Embryonic facial prominence (tissue), 1 donor: ENCODE measurements around the gene BFSP2.
"Not testable (repeated sequence)": the region's sequence is repeated elsewhere in the genome, so short reads cannot be mapped to it uniquely, and the experiment has no call there.

Source experiments
- DNase-seq: peaks from one replicate; pipeline ENCODE4 v3.0.0-alpha.2; 2016; ENCODE audit errors: extremely low spot score

BFSP2 gene

DNA sequence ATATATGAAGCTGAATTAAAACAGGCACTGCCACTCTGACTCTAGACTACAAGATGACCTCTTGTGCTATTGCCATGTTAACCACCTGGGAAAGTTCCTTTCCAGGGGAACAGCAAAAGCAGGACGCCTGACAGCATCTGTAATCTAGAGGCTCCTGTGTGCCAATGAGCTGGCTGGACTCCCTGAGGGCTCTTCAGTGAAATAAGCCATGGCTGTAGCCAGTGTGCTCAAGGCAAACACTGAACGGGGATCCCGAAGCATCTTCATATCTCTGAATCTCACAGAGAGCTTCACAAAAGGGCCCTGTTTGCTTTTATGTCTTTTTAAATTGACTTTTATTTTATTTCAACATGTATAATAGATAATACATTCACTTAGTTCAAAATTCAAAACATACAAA lies 57.2 kb downstream of the BFSP2 start:
- no peak for DNase-seq

DNA sequence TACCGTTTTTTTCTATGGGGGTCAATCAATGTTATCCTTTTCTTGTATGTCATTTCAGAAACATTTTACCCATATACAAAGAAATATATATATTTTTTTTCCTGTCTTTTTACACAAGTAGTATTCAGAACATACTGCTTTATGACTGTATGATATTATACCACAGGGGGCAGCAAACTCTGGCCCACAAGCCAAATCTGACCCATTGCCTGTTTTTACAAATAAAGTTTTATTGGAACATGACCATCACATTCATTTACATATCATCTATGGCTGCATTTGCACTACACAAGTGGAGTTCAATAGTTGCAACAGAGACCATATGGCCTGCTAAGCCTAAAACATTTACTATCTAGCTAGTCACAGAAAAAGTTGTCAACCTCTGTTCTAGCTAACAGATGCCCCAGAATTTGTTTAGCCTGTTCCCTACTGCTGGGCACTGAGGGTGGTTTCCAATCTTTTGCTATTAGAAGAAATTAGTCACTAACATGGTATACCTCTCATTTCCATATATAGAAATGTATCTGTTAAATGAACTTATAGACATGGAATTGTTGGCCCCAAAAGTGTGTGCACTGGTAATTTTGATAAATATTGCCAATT lies 57.7 kb downstream of the BFSP2 start:
- no peak for DNase-seq

- no peak for DNase-seq
Measured at GRCh38 chr3:133459400-133459799, 59.5 kb downstream of the BFSP2 start.

GRCh38 chr3:133460809-133461208 lies 61.0 kb downstream of the BFSP2 start:
- DNase-seq, result no peak

DNA sequence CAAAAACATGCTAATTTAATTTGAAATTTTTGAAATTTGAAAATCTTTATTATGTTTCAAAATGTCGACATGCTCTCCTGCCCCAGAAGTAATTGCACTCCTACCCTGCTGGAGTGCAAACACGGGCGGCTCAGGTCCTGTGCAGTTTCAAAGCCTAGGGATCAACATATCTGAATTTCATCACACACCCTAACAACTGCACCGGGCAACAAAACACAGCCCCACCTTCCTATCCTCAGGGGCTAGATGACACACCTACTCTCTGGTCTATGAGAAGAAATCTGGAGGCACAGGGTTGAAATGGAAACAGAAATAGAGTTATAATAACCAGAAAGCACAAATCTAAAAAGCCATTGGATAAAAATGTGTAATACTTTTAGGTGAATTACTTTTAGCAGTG lies 61.4 kb downstream of the BFSP2 start:
- no peak for DNase-seq

DNA sequence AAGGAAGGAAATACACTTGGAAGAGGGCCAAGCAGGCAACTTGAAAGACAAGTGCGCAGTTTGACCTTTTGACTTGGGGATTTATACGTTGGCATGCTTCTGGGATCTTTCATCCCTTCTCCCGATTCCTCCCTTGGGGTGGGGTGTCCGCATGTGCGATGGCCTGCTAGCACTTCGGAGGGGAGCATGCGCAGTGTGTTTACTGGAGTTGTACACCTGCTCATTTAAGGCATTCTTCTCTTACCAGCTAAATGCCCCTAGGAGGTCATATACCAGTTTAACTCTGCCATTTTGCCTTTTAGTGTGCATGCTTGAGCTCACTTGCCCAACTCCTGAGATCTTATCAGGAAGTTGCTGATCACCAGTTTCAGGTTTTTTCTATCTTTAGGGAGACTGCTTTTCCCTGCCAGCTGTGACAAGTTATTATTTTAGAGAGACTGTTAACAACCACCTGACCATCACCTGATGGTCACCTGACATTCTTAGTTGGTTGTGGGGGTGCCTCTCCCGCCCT lies 63.5 kb downstream of the BFSP2 start:
- DNase-seq, result no peak

GRCh38 chr3:133464573-133464972 lies 64.7 kb downstream of the BFSP2 start:
- DNase-seq, result no peak

DNA sequence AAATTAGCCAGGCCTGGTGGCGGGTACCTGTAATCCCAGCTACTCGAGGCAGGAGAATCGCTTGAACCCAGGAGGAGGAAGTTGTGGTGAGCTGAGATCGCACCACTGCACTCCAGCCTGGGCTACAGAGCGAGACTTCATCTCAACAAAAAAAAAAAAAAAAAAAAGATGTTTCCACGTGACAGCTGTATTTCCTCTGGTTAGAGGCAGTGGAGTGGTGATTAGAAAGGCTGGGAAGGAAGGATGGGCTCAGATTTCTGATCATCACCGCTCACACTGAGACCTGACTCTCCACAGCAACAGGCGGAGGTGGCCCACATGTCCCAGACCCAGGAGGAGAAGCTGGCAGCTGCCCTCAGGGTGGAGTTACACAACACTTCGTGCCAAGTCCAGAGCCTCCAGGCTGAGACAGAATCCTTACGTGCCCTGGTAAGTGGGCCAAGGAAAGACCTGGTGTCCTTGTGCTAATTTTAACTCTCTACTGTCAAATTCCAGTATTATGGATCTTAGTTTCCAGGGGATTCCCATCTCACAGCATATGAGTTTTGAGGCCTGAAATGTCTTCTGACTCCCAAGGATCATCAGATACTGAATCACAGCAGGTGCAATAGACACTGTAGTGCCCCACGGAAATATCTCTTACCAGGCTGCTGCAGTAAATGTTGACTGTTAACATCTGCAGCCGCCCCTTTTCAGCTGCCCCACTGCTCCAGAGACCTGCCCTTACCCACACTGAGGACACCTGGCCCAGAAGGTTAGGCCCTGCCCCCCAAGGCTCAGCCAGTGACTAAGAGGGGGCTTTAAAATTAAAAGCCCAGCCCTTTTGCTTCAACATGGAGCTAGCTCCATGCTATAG lies 66.9 kb downstream of the BFSP2 start:
- no peak for DNase-seq

DNA sequence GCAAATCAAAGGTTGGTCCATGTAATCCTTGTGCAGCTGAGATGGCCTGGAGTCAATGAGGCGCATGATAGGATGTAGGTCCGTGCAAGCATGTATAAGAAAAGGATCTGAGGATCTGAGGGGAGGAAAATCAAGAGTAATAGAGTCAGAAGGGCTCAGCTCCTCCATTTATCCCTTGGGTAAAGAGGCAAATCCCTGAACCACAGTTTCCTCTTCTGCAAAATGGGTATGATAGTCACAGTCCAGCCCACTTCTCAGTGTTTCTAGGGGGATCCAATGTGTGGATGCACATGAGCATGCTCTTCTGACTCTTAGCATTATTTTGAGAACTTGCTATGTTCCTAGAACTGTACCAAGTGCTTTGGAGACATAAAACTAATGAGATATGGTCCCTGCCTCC lies 67.9 kb downstream of the BFSP2 start:
- DNase-seq, result no peak

DNA sequence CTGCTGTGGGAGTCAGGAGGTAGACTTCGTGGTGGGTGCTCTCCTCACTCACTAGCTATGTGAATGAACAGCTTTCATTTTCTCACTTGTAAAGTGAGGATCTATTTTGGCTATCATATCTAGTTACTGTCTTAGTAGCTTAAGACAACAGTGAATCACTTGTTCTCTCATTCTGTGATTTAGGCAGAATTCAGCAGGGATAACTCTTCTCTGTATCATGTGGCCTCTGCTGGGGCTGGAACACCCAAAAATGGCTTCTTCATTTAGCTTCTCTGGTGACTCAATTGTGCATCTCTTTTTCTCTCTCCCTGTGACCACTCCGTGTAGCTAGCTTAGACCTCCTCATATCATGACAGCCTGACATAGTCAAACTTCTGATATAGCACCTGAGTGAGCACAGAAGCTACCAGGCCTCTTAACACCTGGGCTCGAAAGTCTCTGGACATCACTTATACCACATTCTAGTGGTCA lies 68.4 kb downstream of the BFSP2 start:
- DNase-seq, result no peak

GRCh38 chr3:133469140-133469731 lies 69.4 kb downstream of the BFSP2 start:
- no peak for DNase-seq

DNA sequence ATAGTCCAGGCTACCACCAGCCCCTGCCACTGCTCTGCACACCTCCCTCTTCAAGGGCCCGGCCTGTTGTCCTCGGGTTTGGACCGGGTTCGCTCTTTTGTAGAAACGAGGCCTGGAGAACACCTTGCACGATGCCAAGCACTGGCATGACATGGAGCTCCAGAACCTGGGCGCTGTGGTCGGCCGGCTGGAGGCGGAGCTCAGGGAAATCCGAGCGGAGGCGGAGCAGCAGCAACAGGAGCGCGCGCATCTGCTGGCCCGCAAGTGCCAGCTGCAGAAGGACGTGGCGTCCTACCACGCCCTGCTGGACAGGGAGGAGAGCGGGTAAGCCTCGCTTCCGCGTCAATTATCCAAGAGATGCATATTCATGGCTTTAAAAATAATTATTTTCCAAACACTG lies 72.4 kb downstream of the BFSP2 start:
- DNase-seq, result no peak

DNA sequence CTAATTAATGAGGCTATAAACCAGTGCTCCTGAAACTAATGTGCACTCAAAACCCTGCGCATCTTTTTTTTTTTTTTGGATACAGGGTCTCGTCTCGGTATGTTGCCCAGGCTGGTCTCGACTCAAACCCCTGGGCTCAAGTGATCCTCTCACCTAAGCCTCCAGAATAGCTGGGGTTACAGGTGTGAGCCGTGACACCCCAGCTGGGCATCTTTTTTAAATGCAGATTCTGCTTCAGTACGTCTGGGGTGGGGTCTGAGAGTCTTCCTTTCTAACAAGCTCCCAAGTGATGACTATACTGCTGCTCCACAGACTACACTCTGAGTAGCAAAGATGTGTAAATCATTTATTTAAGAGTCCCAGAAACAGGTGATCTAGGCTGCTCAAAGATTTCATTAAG lies 73.0 kb downstream of the BFSP2 start:
- DNase-seq, result no peak

GRCh38 chr3:133473472-133474191 lies 73.8 kb downstream of the BFSP2 start:
- DNase-seq, result not testable (repeated sequence)

- DNase-seq, result peak; percentile 66
Measured at GRCh38 chr3:133474251-133474801, 74.5 kb downstream of the BFSP2 start.

DNA sequence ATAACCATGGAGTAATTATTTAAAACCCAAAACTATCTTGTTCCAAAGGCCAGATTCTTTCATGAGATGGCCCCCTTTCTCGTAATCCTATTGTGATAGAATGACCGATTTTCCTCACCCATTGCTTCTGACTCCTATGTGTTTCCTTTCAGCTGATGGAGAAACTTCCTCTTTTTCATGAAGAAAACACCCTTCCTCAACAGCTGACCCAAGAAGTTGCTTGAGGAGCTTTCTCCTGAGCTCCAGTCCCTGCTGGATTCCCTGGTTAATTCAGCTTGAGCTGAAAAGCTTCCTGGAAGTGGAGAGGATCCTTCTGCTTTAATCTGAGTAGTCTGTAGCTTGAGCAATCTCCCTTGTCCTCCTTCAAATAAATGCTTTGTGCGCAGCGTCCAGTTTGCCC lies 75.0 kb downstream of the BFSP2 start:
- DNase-seq, result no peak

GRCh38 chr3:133475245-133476010 lies 75.6 kb downstream of the BFSP2 start:
- no peak for DNase-seq

- no peak for DNase-seq
Measured at GRCh38 chr3:133476971-133477375, 77.1 kb downstream of the BFSP2 start.

DNA sequence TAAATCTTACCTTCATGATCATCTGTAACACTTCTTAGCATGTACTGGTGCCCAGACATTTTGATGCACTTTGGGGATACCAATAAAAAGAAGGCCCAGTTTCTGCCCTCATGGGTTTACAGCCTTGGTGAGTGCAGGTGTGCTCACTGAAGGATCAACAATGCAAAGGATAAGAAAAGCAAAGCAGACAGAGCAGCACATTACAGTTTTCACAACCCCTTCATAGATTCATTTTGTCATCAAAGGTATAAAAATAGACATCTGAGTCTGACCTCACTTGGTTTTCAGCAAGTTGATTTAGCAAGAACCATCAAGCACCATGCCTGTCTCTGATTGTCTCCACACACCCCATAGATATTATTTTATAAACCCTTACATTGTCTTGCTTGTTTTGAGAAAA lies 77.6 kb downstream of the BFSP2 start:
- DNase-seq, result no peak

DNA sequence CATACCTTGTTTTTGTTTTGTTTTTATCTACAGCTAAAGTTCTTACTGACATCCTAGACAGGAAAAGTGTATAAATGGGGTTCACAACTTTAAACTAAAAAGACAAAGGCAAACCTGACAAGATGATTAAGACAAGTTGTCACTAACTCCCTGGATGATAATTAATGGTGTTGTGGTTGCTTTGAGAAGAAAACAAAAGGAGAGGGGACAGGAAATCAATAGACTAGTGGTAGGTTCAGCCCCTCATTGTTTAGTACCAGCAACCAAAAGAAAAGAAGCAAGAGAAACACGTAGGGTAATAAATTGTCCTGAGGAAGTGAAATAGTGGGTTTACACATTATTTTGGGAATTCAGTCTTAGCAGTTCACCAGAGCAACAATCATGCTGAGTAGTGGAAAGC lies 78.8 kb downstream of the BFSP2 start:
- no peak for DNase-seq

DNA sequence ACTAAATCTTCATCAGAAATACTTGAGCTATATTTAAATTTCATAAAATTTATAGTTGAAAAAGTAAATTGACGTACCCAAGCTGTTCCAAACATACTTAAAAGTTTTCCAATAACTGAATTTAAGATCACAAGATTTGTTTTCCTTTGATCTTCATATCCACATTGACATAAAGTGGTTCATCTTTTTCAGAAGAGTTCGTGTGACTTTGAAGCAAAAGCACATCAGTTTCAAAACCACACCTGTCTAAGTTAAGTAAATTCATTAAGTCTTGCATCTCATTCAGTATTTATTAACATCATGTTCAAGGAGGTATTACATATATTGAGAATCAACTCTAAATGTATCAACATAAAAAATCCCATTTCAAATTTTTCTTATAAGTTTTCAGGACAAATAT lies 79.5 kb downstream of the BFSP2 start:
- DNase-seq, result no peak
